ENCODE data around the gene ACLY.
"Not testable (repeated sequence)": the region's sequence is repeated elsewhere in the genome, so short reads cannot be mapped to it uniquely, and the experiment has no call there.

Gene ACLY

DNA sequence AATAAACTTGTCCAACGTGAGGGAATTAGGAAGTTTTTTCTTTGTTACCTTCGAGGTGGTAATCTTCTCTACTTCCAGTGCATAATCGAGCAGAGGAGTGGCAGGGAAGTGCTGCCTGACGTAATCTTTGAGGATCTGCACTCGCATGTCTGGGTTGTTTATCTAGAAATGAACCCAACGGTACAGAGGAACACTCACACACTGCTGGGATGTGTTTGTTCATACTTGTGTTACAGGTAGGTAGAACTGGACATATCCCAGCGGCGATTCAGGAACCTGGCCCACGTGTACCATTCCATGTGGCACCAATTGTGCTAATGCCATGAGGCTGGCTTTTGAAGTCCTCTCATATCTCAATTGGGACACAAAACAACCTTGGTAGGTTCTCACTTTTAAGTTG, 49.3 kb downstream of the ACLY start:
- no peak for DNase-seq

DNA sequence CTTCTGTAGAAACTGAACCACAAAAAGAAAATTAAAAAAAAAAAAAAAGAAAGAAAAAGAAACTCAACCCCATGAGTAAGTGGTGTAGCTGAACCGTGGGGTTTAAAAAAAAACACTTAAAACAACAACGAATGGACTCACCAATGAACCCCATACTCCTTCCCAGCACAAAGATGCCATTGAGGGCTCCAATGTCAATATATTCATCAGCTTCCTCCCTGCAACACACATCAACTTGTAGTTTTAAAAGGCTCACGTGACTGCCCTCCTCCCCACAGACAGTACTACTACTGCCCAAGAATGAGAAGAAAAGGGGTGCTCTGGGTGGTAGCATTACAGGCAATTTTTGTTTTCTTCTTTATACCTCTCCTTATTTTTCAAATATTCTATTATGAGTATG, 50.2 kb downstream of the ACLY start:
- DNase-seq: no peak

DNA sequence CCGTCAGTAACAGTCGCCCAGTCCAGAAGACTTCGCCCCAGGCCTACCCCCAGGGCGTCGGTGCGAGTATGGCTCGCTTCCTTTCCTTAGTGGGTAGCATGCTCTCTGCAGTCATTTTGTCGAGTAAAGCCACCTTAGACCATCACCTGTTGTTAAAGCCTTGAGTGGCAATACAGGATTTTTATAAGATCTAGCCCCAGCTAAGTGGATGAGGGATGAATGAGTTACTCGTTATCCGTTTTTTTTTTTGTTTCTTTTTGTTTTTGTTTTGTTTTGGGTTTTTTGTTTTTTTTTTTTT, 53.2 kb downstream of the ACLY start:
- DNase-seq: no peak

DNA sequence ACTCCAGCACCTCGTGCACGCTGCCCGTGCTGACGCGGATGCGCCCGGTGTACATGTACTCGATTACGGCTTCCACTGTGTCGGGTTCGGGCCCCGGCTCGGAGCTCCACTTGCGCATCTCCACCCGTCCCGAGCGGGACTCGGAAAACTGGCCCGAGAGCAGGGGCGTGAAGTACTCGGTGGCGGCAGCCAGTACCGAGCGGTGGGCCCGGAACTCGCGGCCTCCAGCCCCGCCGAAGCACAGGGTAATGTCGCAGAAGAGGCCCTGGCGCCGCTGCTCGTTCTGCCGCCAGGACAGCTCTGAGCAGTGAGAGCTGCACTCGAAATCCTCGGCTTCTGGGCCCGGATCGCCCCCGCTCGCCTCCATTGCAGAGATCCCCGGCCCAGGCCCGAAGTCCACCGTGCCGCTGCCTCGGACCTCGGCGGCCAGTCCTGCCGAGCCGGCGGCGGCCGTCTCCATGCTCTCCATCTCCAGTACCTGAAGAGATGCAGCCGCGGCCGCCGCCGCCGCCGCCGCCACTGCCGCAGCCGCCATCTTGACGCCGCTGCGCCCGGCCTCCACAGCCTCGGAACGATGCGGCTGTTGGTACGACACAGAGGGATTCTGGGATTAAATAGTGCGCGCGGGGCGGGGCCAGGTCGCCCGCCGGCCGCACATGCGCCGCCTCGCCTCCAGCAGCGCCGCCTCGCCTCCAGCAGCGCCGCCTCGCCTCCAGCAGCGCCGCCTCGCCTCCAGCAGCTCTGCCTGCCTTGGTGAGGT, 53.7 kb downstream of the ACLY start, which contains the start of gene KLHL11:
TSS of gene KLHL11 (minus strand) at position 588 of the 760 bp plus-strand sequence. CDS start at position 535, 53 bp downstream.
- DNase-seq: peak; percentile 96

DNA sequence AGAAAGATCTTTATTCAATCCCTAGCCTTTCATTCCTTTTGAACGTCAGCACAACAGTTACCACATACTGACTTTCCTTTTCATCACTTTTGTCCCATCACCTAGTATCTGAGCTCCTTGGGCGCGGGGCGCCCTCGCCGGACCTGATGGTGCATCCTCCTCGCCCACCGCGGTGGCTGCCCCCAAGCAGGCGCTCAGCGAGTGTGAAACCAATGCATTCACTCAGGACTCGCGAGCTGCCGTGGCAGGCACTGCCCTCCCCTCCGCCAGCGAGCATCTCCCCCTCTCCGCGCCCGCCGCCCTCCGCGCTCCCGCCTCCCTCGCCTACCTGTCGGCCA, 54.3 kb downstream of the ACLY start:
- DNase-seq: no peak

DNA sequence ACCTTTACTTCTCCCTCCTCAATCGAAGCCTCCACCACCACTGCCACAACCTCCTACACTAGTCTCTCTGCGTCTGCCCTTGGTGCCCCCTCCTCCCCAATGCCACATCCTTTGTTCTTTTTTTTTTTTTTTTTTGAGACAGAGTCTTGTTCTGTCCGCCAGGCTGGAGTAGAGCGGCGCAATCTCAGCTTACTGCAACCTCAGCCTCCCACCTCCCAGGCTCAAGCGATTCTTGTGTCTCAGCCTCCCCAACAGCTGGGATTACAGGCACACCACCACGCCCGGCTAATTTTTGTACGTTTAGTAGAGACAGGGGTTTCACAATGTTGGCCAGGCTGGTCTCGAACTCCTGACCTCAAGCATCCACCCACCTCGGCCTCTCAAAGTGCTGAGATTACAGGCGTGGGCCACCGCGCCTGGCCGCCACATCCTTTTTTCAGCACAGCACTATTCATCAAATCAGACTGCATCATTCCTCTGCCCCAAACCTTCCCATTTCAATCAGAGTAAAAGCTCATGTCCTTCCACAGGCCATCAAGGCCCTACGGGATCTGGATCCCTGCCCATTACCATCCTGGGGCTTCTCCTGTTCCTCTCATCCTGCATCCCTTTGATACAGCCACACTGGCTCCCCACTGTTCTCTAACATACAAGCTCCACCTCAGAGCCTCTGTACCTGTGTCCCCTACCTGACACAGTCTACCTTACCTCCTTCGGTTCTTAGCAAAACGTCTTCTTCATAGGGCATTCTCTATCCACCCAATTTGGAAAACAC, 55.5 kb downstream of the ACLY start:
- no peak for DNase-seq

DNA sequence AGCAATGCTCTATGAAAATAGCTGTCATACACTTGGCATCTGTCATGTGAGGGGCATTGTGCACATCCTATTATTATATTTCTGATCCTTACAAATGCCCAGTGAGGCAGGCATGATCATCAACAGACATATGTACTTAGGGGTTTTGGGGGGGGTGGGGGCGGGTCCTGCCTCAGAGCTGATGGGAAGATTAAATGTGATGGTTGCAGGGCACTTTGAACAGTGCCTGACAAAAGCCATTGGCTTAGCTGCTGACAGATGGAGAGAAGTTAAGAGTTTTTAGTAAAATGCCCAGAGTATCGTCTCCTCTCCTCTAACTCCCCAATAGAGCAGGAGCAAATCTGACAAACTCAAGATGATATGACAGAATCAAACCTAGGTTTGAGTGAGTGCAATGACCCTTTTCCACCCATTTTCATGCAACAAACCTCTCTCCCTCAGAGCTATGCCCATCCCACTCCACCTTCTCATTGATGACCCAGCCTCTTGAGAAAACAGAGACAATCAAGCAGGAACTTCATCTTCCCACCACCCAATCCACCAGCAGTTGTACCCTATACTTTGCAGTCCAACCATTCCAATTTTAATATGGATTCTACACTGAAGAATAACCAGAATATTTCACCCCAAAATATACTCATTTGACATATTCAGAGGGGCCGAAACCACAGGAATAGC, 58.4 kb downstream of the ACLY start:
- no peak for DNase-seq

DNA sequence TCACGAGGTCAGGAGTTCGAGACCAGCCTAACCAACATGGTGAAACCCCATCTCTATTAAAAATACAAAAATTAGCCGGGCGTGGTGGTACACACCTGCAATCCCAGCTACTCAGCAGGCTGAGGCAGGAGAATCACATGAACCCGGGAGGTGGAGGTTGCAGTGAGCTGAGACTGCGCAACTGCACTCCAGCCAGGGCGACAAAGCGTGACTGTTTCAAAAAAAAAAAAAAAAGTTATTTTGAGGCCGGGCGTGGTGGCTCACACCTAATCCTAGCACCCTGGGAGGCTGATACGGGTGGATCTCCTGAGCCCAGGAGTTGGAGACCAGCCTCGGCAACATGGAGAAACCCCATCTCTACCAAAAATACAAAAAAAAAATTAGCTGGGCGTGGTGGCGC, 67.4 kb downstream of the ACLY start:
- DNase-seq: not testable (repeated sequence)

DNA sequence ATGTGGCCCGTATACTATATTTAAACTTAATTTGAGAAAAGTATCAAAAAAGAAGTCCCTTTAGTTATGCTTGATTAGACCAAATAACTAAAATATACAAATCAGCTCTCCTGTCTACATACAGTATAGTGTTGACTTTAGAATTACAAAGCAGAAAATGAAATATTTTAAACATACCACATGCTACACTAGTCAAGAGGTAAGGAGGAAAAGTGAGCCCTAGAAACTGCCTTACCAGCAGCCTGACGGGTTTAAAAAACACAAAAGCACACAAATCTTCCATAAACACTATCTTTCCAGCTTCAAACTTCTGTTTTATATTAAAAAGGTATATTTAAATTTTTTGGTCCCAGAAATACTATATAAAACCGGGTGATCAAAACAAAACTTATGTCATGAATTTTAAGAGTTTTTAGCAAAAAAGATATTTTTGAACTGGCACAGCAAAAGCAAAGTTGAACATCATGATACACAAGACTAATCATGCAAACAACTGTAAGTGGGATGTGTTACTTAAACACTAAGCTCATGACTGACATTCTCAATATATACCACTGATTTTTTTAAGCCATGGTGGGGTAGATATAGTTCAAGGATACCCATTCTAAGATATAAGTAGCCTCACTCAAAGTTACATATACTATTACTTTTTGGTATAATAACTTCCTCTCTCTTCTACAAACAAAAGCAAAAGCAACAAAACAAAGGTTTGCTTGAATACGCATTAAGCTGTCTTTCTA, 69.3 kb downstream of the ACLY start:
- no peak for DNase-seq

DNA sequence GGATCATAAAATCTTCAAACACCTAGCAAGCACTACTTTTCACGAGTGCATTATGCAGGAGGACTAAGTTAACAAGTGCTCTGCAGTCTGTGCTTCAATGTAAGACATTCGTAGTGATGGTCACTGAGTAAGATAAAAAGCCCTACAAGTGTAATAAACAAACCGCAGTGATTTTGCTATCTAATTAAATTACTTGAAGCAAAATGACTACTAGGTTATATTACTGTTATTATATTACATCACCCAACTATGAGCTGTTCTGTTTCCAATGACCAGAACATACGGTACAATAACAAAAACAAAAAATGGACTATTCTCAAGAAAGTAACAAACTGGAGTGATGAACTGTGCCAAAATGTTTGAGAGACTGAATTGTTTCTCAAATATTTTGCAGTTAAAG, 70.0 kb downstream of the ACLY start:
- DNase-seq: no peak

DNA sequence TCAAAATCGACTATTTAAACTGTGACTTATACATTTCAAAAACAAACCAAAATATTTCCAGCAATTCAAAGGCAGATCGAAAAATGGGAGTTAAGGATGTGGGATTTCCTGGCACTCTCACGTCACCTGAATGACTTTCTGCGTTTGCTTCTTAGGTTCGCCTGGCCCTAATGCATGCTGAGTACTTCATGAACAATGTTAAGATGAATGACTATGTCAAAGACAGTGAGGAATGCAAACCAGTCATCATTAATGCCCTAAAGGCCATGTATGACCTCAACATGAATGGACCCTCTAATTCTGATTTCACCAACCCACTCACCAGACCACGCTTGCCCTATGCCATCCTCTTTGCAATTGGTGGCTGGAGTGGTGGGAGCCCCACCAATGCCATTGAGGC, 73.8 kb downstream of the ACLY start:
- no peak for DNase-seq

DNA sequence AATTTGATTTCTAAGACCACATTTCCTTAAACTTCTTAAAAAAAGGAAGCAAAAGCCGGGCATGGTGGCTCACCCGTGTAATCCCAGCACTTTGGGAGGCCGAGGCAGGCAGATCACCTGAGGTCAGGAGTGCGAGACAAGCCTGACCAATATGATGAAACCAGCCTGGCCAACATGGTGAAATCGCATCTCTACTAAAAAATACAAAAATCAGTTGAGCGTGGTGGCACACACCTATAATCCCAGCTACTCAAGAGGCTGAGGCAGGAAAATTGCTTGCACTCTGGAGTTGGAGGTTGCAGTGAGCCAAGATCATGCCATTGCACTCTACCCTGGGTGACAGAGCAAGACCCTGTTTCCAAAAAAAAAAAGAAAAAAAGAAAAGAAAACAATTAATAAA, 78.0 kb downstream of the ACLY start:
- not testable (repeated sequence) for DNase-seq

DNA sequence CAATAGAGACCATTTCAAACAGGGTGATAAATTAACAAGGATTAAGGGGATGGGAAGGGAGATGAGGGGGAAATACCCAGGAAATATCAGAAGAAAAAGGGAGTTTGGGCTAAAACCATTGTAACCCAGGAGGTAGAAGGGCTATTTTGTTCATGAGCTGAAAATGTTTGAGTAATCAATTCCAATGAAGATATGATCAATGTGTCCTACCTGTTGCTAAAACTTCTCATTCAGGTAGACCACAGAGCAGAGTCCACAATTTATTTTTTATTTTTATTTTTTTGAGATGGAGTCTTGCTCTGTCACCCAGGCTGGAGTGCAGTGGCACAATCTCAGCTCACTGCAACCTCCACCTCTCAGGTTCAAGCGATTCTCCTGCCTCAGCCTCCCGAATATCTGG, 79.3 kb downstream of the ACLY start:
- DNase-seq: not testable (repeated sequence)

DNA sequence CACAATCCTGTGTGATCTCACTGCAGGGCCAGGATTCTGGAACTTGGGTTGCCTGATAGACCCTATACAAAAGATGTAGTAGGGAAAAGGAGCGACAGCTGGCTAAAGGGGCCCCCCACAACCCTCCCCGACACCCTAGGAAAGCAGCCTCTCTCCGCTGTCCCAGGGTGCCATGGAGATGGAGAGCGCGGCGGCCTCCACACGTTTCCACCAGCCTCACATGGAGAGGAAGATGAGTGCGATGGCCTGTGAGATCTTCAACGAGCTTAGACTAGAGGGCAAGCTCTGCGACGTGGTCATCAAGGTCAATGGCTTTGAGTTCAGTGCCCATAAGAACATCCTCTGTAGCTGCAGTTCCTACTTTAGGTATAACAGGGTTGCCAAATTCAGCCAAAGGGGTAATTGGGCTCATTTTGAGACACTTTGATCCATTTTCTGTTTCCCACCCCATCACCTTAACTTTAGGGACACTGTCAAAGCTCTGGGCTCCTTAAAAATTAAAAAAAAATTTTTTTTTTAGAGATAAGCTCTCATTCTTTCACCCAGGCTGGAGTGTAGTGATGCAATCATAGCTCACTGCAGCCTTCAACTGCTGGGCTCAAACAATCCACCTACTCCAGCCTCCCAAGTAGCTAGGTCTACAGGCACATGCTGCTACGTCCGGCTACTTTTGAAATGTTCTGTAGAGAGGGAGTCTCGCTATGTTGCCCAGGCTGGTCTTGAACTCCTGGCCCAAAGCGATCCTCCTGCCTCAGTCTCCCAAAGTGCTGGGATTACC, 80.8 kb downstream of the ACLY start, which contains the start of gene KLHL10:
TSS of gene KLHL10 (plus strand) at position 65 of the 778 bp plus-strand sequence. CDS start at position 173, 108 bp downstream.
- peak; percentile 7 for DNase-seq

DNA sequence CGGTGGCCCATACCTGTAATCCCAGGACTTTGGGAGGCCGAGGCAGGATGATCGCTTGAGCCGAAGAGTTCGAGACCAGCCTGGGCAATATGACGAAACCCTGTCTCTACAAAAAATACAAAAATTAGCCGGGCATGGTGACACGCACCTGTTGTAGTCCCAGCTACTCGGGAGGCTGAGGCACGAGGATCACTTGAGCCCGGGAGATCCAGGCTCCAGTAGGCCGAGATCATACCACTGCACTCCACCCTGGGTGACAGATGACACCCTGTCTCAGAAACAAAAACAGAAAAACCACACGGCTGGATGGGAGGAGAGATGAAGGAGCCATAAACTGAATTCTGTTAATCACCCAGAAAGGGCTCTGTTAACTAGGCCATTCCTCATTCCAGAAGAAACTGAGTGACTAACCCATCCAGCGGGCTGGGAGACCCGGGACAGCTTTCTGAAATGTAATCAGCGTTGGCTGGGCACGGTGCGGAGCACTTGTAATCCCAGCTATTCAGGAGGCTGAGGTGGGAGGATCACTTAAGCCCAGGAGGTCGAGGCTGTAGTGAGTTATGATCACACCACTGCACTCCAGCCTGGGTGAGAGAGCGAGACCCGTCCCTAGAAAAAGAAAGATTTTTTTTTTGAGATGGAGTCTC, 82.1 kb downstream of the ACLY start:
- DNase-seq: no peak

DNA sequence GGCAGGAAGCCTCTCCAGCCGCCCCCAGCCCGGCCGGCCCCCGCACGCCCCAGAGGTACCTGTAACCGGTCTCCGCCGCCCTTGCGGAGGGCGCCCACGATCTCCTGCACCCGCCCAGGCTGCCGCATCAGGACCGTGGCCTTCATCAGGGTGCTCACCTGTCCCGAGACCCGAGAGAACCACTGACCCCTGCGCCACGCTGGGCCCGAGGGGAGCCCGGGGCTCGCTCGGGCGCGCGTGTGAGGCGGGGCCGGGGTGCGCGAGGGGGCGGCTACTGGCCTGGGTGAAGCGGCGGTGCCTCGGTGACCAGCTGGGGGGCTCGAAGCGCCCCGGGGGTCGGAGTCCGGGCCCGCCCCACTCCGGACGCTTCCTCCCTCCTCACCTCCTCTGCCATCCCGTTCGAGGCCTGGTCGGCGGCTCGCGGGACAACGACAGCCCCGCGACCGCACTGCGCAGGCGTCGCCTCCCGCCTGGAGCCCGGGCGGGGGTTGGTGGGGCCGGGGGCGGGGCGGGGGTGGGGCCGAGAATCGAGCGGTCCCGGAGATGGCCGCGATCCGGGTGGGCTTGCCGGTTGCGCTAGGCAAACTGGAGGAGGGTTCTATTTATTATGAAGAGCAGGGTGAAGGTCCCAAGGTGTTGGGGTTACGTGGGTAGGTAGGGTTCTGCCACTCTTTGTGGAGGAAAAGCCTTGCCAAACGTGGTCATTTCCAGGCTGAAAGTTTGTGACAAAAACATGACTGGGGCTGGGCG, 82.8 kb downstream of the ACLY start, which contains the start of gene NT5C3B:
TSS of gene NT5C3B (minus strand) at position 433 of the 750 bp plus-strand sequence. CDS start at position 394, 39 bp downstream.
- peak; percentile 63 for DNase-seq

DNA sequence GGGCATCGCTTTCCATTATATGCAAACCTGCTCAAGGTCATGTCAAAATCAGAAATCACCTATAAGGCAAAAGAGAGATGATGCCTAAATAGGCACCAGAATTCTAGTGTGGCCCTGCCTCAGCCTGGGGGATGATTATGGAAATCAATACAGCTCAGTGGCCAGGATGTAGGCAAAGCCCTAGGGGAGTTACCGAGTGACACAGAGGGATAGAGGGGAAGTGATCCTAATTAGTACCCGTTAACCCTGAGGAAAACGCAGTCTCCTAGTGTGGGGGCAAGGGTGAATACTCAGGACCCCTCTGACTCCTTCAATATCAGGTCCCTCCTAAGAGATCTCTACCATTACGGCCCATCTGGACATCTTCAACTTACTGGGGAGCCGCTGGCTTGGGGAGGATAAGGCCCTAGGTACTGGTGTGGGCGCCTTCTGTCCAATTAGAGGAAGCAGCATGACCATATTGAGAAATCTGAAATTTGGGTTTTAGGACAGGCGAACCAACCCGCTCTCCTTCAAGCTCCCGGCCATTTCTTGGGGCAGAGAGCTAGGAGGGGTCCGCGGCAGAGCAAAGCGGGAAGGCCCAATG, 83.4 kb downstream of the ACLY start:
- peak; percentile 20 for DNase-seq

DNA sequence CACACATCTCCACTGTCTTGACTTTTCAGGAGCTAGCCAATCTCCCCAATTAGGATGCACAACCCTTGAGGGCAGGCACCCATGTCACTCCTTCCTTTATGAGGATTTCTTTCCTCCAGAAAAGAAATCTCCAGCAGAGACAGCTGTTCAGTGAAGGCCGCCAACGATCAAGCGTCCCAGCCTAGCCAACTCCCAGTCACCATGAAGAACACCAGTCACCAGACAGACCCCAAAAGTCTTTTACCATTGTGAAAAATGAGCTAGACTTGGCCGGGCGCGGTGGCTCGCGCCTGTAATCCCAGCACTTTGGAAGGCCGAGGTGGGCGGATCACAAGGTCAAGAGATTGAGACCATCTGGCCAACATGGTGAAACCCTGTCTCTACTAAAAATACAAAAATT, 88.8 kb downstream of the ACLY start:
- DNase-seq: not testable (repeated sequence)

DNA sequence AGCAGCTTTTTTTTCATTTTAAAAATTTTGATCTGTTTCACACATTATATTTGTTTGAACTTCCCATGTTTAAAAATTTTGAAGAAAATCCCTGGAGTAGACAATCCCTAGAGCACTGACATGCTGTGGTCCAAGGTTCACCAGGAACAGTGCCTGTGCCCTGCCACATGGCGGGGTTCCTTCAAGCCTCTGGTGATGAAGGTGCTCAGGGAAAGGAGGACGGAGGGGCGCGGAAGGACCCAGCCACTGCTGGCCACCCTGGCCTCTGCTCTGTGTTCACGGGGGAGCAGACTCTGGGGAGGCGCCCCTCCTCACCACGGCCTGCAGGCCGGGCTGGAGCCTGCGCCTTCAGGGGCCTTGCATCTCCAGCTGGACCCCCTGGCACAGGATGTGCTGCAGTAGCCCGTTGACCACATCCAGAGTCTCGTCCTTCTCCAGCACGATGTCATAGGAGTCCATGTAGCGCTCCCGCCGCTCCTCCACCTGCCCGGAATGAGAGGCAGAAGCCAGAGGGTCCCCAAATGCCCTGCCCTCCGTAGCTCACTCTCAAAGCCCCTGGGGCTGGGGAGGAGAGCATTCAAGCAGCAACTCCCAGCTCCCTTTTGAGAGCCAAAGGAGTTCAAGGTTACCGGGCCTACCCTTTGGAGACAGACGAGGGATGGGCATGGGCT, 93.4 kb downstream of the ACLY start:
- DNase-seq: no peak

DNA sequence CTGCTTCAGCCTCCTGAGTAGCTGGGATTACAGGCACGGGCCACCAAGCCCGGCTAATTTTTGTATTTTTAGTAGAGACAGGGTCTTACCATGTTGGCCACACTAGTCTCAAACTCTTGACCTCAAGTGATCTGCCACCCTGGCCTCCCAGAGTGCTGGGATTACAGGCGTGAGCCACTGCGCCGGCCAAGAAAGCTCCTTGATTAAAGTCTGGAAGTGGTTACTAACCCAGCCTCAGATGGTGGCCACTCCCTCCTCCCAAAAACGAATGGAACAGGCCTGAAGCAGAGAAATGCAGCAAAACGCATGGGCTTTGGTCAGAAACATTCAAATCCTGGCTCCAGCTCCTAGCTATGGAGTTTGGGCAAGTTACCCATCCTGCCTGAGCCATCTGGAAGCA, 94.7 kb downstream of the ACLY start:
- no peak for DNase-seq

All from hematopoietic multipotent progenitor cell treated with erythropoietin and hydrocortisone succinate and interleukin-3 and kit ligand, for 4 days (in vitro differentiated cells).